Trophoblast cell (in vitro differentiated cells and primary cell): ENCODE measurements around the gene MSH5. TPM values are rescaled to one million over a fixed set of nuclear protein-coding genes. Genes with fewer than 3 reads are reported as not detected.

Experiments
- DNase-seq, 2 donors: peaks; one replicate each; pipeline ENCODE4 v3.0.0-alpha.2; 2016
- H2AFZ ChIP-seq: 2 replicates; pipeline ENCODE4 v1.6.1; 2013; ENCODE audit warnings: low read length, moderate library complexity, mild to moderate bottlenecking; ENCODE audit not compliant: insufficient read depth, poor library complexity
- H2AK5ac ChIP-seq: 2 replicates; pipeline ENCODE4 v1.6.1; 2013; ENCODE audit warnings: mild to moderate bottlenecking, low read length
- H2BK120ac ChIP-seq: 2 replicates; pipeline ENCODE4 v1.6.1; 2013; ENCODE audit warnings: low read length, mild to moderate bottlenecking, moderate library complexity; ENCODE audit not compliant: insufficient read depth, poor library complexity
- H2BK12ac ChIP-seq: 2 replicates; pipeline ENCODE4 v1.6.1; 2013; ENCODE audit warnings: mild to moderate bottlenecking, low read length, moderate library complexity
- H2BK5ac ChIP-seq: 2 replicates; pipeline ENCODE4 v1.6.1; 2013; ENCODE audit warnings: low read length, low read depth, moderate library complexity, mild to moderate bottlenecking; ENCODE audit not compliant: poor library complexity
- H3K14ac ChIP-seq: 2 replicates; pipeline ENCODE4 v1.6.1; 2013; ENCODE audit warnings: mild to moderate bottlenecking, low read length
- H3K18ac ChIP-seq: 2 replicates; pipeline ENCODE4 v1.6.1; 2013; ENCODE audit warnings: mild to moderate bottlenecking, low read length
- H3K23ac ChIP-seq: 2 replicates; pipeline ENCODE4 v1.6.1; 2013; ENCODE audit warnings: low read length
- H3K27ac ChIP-seq: 2 replicates; pipeline ENCODE4 v1.5.1; 2013; ENCODE audit warnings: low read depth, mild to moderate bottlenecking, inconsistent platforms, low read length, moderate library complexity
- H3K27me3 ChIP-seq: 2 replicates; pipeline ENCODE4 v1.6.1; 2013; ENCODE audit warnings: inconsistent platforms, mild to moderate bottlenecking, low read length, moderate library complexity; ENCODE audit not compliant: insufficient read depth
- H3K36me3 ChIP-seq, 2 experiments: 1 replicate in 1 of 2; 2 replicates in 1 of 2; pipeline ENCODE4 v1.6.1; 2013; ENCODE audit warnings: low read length in 2 of 2, mild to moderate bottlenecking in 2 of 2, moderate library complexity in 1 of 2; ENCODE audit not compliant: insufficient read depth in 2 of 2, control insufficient read depth in 1 of 2
- H3K4ac ChIP-seq: 2 replicates; pipeline ENCODE4 v1.6.1; 2013; ENCODE audit warnings: low read depth, mild to moderate bottlenecking, low read length, moderate library complexity
- H3K4me1 ChIP-seq, 2 experiments: 1 replicate in 1 of 2; 2 replicates in 1 of 2; pipeline ENCODE4 v1.6.1; 2013; ENCODE audit warnings: low read length in 2 of 2, mild to moderate bottlenecking in 2 of 2, moderate library complexity in 1 of 2; ENCODE audit not compliant: insufficient read depth in 2 of 2, control insufficient read depth in 1 of 2
- H3K4me2 ChIP-seq: 2 replicates; pipeline ENCODE4 v1.6.1; 2013; ENCODE audit warnings: inconsistent platforms, mild to moderate bottlenecking, low read length, moderate library complexity
- H3K4me3 ChIP-seq: 2 replicates; pipeline ENCODE4 v1.5.1; 2013; ENCODE audit warnings: mild to moderate bottlenecking, low read depth, low read length, inconsistent platforms
- H3K79me1 ChIP-seq: one replicate; pipeline ENCODE4 v1.6.1; 2013; ENCODE audit warnings: low read length
- H3K79me2 ChIP-seq: 2 replicates; pipeline ENCODE4 v1.6.1; 2013; ENCODE audit warnings: low read length, mild to moderate bottlenecking; ENCODE audit not compliant: control insufficient read depth, insufficient read depth, poor library complexity
- H3K9ac ChIP-seq: 2 replicates; pipeline ENCODE4 v1.6.1; 2013; ENCODE audit warnings: mild to moderate bottlenecking, low read length
- H3K9me3 ChIP-seq: 2 replicates; pipeline ENCODE4 v1.6.1; 2013; ENCODE audit warnings: low read depth, mild to moderate bottlenecking, control low read depth, inconsistent platforms, low read length; ENCODE audit not compliant: insufficient read depth
- H4K12ac ChIP-seq: 2 replicates; pipeline ENCODE4 v1.6.1; 2013; ENCODE audit warnings: low read depth, mild to moderate bottlenecking, low read length, moderate library complexity
- H4K8ac ChIP-seq: 2 replicates; pipeline ENCODE4 v1.6.1; 2013; ENCODE audit warnings: low read depth, mild to moderate bottlenecking, low read length, moderate library complexity
- H4K91ac ChIP-seq: one replicate; pipeline ENCODE4 v1.6.1; 2013; ENCODE audit warnings: low read depth, mild to moderate bottlenecking, low read length, moderate library complexity
- whole genome bisulfite sequencing: extraction: QIAGEN DNeasy Blood & Tissue Kit; methylation state at CpG from one replicate; pipeline ENCODE4 v1.1.7; 2013; ENCODE audit warnings: missing lambda C conversion rate; ENCODE audit not compliant: insufficient read length, insufficient coverage; ENCODE audit errors: extremely low coverage; 5-methylcytosine and 5-hydroxymethylcytosine counted together
- polyA plus RNA-seq: library from polyadenylated mRNA; stranded (reverse); fragments of 200-250 nt; gene quantifications from 2 replicates; pipeline ENCODE4 v1.2.3, GENCODE V29; 2013

MSH5 gene
- polyA plus RNA-seq, result 7.3 and 7.7 TPM in 2 replicates

GRCh38 chr6:31739639-31740396, at the start of gene MSH5:
Gene MSH5 (plus strand): TSS chr6:31740005. CDS start chr6:31740467, 462 bp downstream.
- Histone ChIP-seq H3K4ac (peak within 1 kb of the TSS; percentile 60), H3K9me3 (no peaks in the 10 kb centered on the region), H2AFZ (peak within 1 kb of the TSS; percentile 87), H3K4me3 (peak within 1 kb of the TSS; percentile 76), H3K9ac (peak within 1 kb of the TSS; percentile 40), H4K12ac (peak within 1 kb of the TSS; percentile 96), H4K8ac (peak within 1 kb of the TSS; percentile 98), H3K14ac (peak within 1 kb of the TSS; percentile 95), H4K91ac (peak within 1 kb of the TSS; percentile 92), H3K18ac (peak within 1 kb of the TSS; percentile 79), H3K36me3 (peaks cover 0 to 3% of the 10 kb centered on the region in 2 experiments), H3K27ac (peak within 1 kb of the TSS; percentile 29), H3K79me2 (peaks cover 19% of the 10 kb centered on the region), H3K27me3 (no peaks in the 10 kb centered on the region), H3K4me1 (peaks cover 22 to 27% of the 10 kb centered on the region in 2 experiments), H3K79me1 (peaks cover 34% of the 10 kb centered on the region), H2BK120ac (peak within 1 kb of the TSS; percentile 77), H2AK5ac (peak within 1 kb of the TSS; percentile 89), H2BK5ac (peak within 1 kb of the TSS; percentile 68), H3K23ac (no peak within 1 kb of the TSS), H2BK12ac (peak within 1 kb of the TSS; percentile 75), H3K4me2 (peak within 1 kb of the TSS; percentile 62)
- no CpG with 5 or more reads among the region's 58 CpGs for WGBS
- peak; percentile 100 for DNase-seq

- peaks cover 68 to 69% of the 10 kb centered on the region in 2 experiments for H3K36me3 ChIP-seq
- no peak overlapping the region for H3K23ac ChIP-seq
- no peak overlapping the region for H3K9ac ChIP-seq
- no peak overlapping the region for H3K18ac ChIP-seq
- H3K4me3 ChIP-seq, result no peak overlapping the region
- WGBS, result no CpG with 5 or more reads among the region's 10 CpGs
- no peaks in the 10 kb centered on the region for H3K9me3 ChIP-seq
- H2AFZ ChIP-seq, result peak overlapping the region; percentile 10
- no peak overlapping the region for H4K12ac ChIP-seq
- H2AK5ac ChIP-seq, result peak overlapping the region; percentile 59
- no peaks in the 10 kb centered on the region for H3K79me2 ChIP-seq
- peak overlapping the region; percentile 43 for H2BK120ac ChIP-seq
- peaks cover 13% of the 10 kb centered on the region for H3K79me1 ChIP-seq
- H3K27me3 ChIP-seq, result no peaks in the 10 kb centered on the region
- H3K4ac ChIP-seq, result no peak overlapping the region
- H2BK5ac ChIP-seq, result peak overlapping the region; percentile 64
- peak in 1 of 2 donors; percentile 18 for DNase-seq
- peak overlapping the region; percentile 72 for H4K8ac ChIP-seq
- peak overlapping the region; percentile 9 for H3K4me2 ChIP-seq
- H3K27ac ChIP-seq, result peak overlapping the region; percentile 63
- H3K14ac ChIP-seq, result peak overlapping the region; percentile 24
- H3K4me1 ChIP-seq, result peaks cover 11 to 13% of the 10 kb centered on the region in 2 experiments
- H4K91ac ChIP-seq, result peak overlapping the region; percentile 22
- H2BK12ac ChIP-seq, result peak overlapping the region; percentile 61
These were observed 49.4 kb upstream of the MSH5 start for GRCh38 chr6:31690231-31691077.

- peak overlapping the region; percentile 43 for H2BK120ac ChIP-seq
- peaks cover 11 to 13% of the 10 kb centered on the region in 2 experiments for H3K4me1 ChIP-seq
- no peak overlapping the region for H2AFZ ChIP-seq
- H3K79me1 ChIP-seq, result peaks cover 13% of the 10 kb centered on the region
- H3K9ac ChIP-seq, result no peak overlapping the region
- H4K91ac ChIP-seq, result peak overlapping the region; percentile 15
- peak overlapping the region; percentile 39 for H2BK5ac ChIP-seq
- peak overlapping the region; percentile 63 for H3K27ac ChIP-seq
- no peak for DNase-seq
- WGBS, result no CpG with 5 or more reads among the region's 6 CpGs
- H3K36me3 ChIP-seq, result peaks cover 68 to 70% of the 10 kb centered on the region in 2 experiments
- no peak overlapping the region for H3K23ac ChIP-seq
- no peak overlapping the region for H3K18ac ChIP-seq
- H3K4me3 ChIP-seq, result no peak overlapping the region
- no peaks in the 10 kb centered on the region for H3K9me3 ChIP-seq
- H2BK12ac ChIP-seq, result peak overlapping the region; percentile 61
- H4K12ac ChIP-seq, result no peak overlapping the region
- H3K14ac ChIP-seq, result peak overlapping the region; percentile 24
- H3K4ac ChIP-seq, result no peak overlapping the region
- no peaks in the 10 kb centered on the region for H3K79me2 ChIP-seq
- no peak overlapping the region for H4K8ac ChIP-seq
- peak overlapping the region; percentile 59 for H2AK5ac ChIP-seq
- no peaks in the 10 kb centered on the region for H3K27me3 ChIP-seq
- H3K4me2 ChIP-seq, result peak overlapping the region; percentile 9
These were observed 48.7 kb upstream of the MSH5 start for GRCh38 chr6:31691078-31691463.

GRCh38 chr6:31691564-31692108, 48.2 kb upstream of the MSH5 start:
- Histone ChIP-seq H3K4me3 (no peak overlapping the region), H3K4ac (no peak overlapping the region), H3K14ac (no peak overlapping the region), H2BK5ac (no peak overlapping the region), H3K9ac (no peak overlapping the region), H4K91ac (no peak overlapping the region), H4K12ac (no peak overlapping the region), H3K4me2 (no peak overlapping the region), H2BK120ac (no peak overlapping the region), H3K18ac (no peak overlapping the region), H2AK5ac (no peak overlapping the region), H3K4me1 (peaks cover 11 to 14% of the 10 kb centered on the region in 2 experiments), H2BK12ac (no peak overlapping the region), H3K36me3 (peaks cover 64 to 67% of the 10 kb centered on the region in 2 experiments), H3K23ac (no peak overlapping the region), H4K8ac (no peak overlapping the region), H3K9me3 (no peaks in the 10 kb centered on the region), H3K27me3 (no peaks in the 10 kb centered on the region), H3K27ac (no peak overlapping the region), H3K79me1 (peaks cover 13% of the 10 kb centered on the region), H3K79me2 (no peaks in the 10 kb centered on the region), H2AFZ (no peak overlapping the region)
- no peak for DNase-seq
- WGBS, result no CpG with 5 or more reads among the region's 12 CpGs
